8988T (cell line): ENCODE results near the gene GPR39.

Source experiments
- DNase-seq: peaks from one replicate; pipeline ENCODE4 v3.0.0; 2011

The GPR39 gene

GRCh38 chr2:132608311-132608710 is 191.7 kb downstream of the GPR39 start:
- no peak for DNase-seq

GRCh38 chr2:132609101-132609890 is 192.7 kb downstream of the GPR39 start:
- no peak for DNase-seq

GRCh38 chr2:132611719-132612118 is 195.1 kb downstream of the GPR39 start:
- DNase-seq, result no peak

GRCh38 chr2:132615329-132616085 is 198.9 kb downstream of the GPR39 start:
- DNase-seq, result no peak

- no peak for DNase-seq
These were observed 201.4 kb downstream of the GPR39 start for GRCh38 chr2:132617989-132618388.

- DNase-seq, result no peak
These were observed 202.1 kb downstream of the GPR39 start for GRCh38 chr2:132618734-132619133.

GRCh38 chr2:132620115-132620514 is 203.5 kb downstream of the GPR39 start:
- DNase-seq, result no peak

- no peak for DNase-seq
These were observed 204.7 kb downstream of the GPR39 start for GRCh38 chr2:132621131-132621875.

- DNase-seq, result no peak
These were observed 206.7 kb downstream of the GPR39 start for GRCh38 chr2:132623096-132623839.

- DNase-seq, result no peak
These were observed 210.9 kb downstream of the GPR39 start for GRCh38 chr2:132627536-132627935.

GRCh38 chr2:132632000-132632649 is 215.5 kb downstream of the GPR39 start:
- no peak for DNase-seq

GRCh38 chr2:132633635-132634034 is 217.0 kb downstream of the GPR39 start:
- no peak for DNase-seq

- no peak for DNase-seq
These were observed 219.7 kb downstream of the GPR39 start for GRCh38 chr2:132636346-132636745.

- DNase-seq, result no peak
These were observed 221.9 kb downstream of the GPR39 start for GRCh38 chr2:132638313-132639040.

- DNase-seq, result no peak
These were observed 223.5 kb downstream of the GPR39 start for GRCh38 chr2:132640116-132640515.

- no peak for DNase-seq
These were observed 225.2 kb downstream of the GPR39 start for GRCh38 chr2:132641819-132642218.

GRCh38 chr2:132642415-132642814 is 225.8 kb downstream of the GPR39 start:
- no peak for DNase-seq

- no peak for DNase-seq
These were observed 228.6 kb downstream of the GPR39 start for GRCh38 chr2:132645176-132645575.

GRCh38 chr2:132645722-132646539 is 229.3 kb downstream of the GPR39 start:
- DNase-seq, result no peak

- no peak for DNase-seq
These were observed 230.0 kb downstream of the GPR39 start for GRCh38 chr2:132646540-132647108.
